ENCODE data around the gene NIBAN1.
A peak's percentile ranks its signal among the peaks of the same experiment; 100 is the strongest.

NIBAN1 gene

GRCh38 chr1:184987696-184988095 lies 13.4 kb upstream of the NIBAN1 start:
- no peak overlapping the region for H3K4me3 ChIP-seq (replicated peaks in 1 of 2; ENCODE audit: low read depth in 2 of 2, low read length in 2 of 2)
- TF ChIP-seq, protein P1, sequence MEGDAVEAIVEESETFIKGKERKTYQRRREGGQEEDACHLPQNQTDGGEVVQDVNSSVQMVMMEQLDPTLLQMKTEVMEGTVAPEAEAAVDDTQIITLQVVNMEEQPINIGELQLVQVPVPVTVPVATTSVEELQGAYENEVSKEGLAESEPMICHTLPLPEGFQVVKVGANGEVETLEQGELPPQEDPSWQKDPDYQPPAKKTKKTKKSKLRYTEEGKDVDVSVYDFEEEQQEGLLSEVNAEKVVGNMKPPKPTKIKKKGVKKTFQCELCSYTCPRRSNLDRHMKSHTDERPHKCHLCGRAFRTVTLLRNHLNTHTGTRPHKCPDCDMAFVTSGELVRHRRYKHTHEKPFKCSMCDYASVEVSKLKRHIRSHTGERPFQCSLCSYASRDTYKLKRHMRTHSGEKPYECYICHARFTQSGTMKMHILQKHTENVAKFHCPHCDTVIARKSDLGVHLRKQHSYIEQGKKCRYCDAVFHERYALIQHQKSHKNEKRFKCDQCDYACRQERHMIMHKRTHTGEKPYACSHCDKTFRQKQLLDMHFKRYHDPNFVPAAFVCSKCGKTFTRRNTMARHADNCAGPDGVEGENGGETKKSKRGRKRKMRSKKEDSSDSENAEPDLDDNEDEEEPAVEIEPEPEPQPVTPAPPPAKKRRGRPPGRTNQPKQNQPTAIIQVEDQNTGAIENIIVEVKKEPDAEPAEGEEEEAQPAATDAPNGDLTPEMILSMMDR (IDR thresholded peaks at IDR 0.05; ENCODE audit: low read depth, low read length): no peak
- DNase-seq (ENCODE audit: low read depth in 2 of 2): no peak

DNA sequence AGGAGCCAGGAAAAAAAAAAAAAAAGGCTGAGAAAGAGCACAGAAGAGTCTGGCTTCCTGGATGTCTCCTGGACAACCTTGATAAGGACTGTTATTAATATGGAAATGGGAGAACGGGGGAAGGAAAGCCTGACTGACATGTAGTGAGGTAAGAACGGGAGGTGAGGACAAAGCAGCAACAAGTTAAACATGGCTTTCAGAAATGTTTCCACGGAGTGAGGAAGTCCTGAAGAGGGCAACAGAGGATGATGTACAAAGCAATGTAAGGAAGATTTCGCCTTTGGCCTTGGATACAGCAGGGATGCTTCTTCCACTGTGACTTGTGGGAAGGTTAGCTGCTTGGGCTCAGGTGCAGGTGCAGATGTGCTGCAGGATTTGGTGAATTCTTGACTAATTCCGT lies 11.9 kb upstream of the NIBAN1 start:
- DNase-seq (ENCODE audit: low read depth in 2 of 2): peak; percentile 66 to 73
- no peak overlapping the region for H3K4me3 ChIP-seq (replicated peaks in 1 of 2; ENCODE audit: low read depth in 2 of 2, low read length in 2 of 2)
- TF ChIP-seq, protein P1 (IDR thresholded peaks at IDR 0.05; ENCODE audit: low read depth, low read length): peak; percentile 48

DNA sequence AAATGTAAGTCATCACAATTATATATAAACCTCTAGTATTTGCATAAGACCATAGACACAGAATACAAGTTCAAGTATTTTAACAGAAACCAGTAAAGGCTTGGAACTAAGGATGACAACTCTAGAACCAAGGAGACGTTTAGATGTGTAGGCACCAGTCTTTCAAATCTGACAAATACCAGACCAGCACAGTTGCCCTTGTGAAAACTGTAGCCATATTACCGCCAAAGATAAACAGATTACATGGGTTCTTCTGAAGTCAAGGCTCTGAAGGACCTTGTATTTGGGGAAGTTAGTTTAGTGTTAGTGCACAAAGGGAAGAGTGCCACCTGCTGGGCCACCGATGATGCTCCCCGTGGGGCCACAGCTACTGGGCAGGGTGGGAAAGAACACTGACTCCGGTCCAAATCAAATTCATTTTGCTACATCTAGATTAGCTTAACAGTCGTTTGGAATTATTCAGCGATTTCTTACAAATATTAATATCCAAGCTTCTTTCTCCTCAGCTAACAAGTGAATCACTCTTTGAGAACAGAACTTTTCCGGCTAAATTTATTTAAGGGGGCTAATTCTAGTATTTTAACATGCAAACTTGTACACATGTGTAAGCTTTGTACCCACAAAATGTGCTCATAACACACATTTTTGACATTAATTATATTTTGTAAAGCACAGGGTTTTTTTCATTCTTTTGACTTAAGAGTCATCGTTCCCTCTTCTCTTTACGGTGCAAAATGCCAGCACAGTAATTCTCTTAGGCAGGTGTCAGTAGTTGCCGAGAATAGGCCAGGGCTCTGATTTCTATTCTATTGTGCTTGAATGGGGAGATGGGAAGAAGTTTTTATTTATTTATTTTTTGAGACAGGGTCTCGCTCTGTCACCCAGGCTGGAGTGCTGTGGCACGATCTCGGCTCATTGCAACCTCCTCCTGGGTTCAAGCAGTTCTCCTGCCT lies 8.0 kb upstream of the NIBAN1 start:
- no peak overlapping the region for H3K4me3 ChIP-seq (replicated peaks in 1 of 2; ENCODE audit: low read depth in 2 of 2, low read length in 2 of 2)
- peak; percentile 83 to 84 for DNase-seq (ENCODE audit: low read depth in 2 of 2)
- TF ChIP-seq, protein P1 (IDR thresholded peaks at IDR 0.05; ENCODE audit: low read depth, low read length): peak; percentile 93

GRCh38 chr1:184980726-184981125 lies 6.4 kb upstream of the NIBAN1 start:
- no peak for DNase-seq (ENCODE audit: low read depth in 2 of 2)
- TF ChIP-seq, protein P1 (IDR thresholded peaks at IDR 0.05; ENCODE audit: low read depth, low read length): no peak
- no peak overlapping the region for H3K4me3 ChIP-seq (replicated peaks in 1 of 2; ENCODE audit: low read depth in 2 of 2, low read length in 2 of 2)

GRCh38 chr1:184975208-184975870 lies 1.0 kb upstream of the NIBAN1 start:
- TF ChIP-seq, protein P1 (IDR thresholded peaks at IDR 0.05; ENCODE audit: low read depth, low read length): no peak
- no peak overlapping the region for H3K4me3 ChIP-seq (replicated peaks in 1 of 2; ENCODE audit: low read depth in 2 of 2, low read length in 2 of 2)
- DNase-seq (ENCODE audit: low read depth in 2 of 2): no peak

- TF ChIP-seq, protein P1 (IDR thresholded peaks at IDR 0.05; ENCODE audit: low read depth, low read length): no peak
- no peak for DNase-seq (ENCODE audit: low read depth in 2 of 2)
- peak overlapping the region; percentile 64 to 69 for H3K4me3 ChIP-seq (replicated peaks in 1 of 2; ENCODE audit: low read depth in 2 of 2, low read length in 2 of 2)
Measured at GRCh38 chr1:184974837-184975115, 468 bp upstream of the NIBAN1 start.
